ENCODE results near the gene ENTREP3. TPM values are rescaled to one million over a fixed set of nuclear protein-coding genes. Genes with fewer than 3 reads are reported as not detected.

The ENTREP3 gene
- total and polyA plus RNA-seq, 4 donors = 8.4 to 28.7 (median 12.9) TPM

DNA sequence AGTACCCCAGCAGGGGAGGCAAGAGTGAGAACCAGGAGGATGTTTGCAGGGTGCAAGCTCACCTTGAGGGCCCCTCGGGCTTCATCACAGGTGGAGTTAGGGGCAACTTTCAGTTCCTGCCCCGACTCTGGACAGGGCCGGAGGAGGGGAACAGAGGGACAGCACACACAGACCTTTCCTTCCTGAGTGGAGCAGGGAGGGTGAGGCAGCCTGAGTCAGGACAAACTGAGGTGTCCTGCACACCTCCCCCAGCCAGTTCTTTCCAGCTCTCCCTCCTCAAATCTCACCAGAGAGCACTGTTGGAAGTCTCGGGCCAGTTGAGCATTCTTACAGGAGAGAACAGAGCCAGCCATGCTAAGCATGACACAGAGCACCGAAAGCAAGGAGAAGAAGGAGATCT, 1.5 kb downstream of the ENTREP3 start:
- Histone ChIP-seq H3K27ac (ENCODE audit: low read depth in 1 of 2, low read length in 1 of 2) (no peak overlapping the region), H3K4me1 (ENCODE audit: control insufficient read depth in 5 of 5, insufficient read depth in 5 of 5, low read length in 5 of 5) (peaks cover 0 to 32% (median 11%) of the 10 kb centered on the region in 5 donors), H3K4me3 (no peak overlapping the region), H3K9me3 (ENCODE audit: control insufficient read depth in 4 of 4, insufficient read depth in 3 of 4, low read length in 3 of 4) (no peaks in the 10 kb centered on the region), H3K27me3 (ENCODE audit: control insufficient read depth in 3 of 3, insufficient read depth in 3 of 3, low read length in 2 of 3) (no peaks in the 10 kb centered on the region), H3K36me3 (ENCODE audit: control insufficient read depth in 4 of 4, insufficient read depth in 4 of 4, low read length in 4 of 4) (peaks cover 0 to 13% (median 9%) of the 10 kb centered on the region in 4 donors), H3K9ac (ENCODE audit: insufficient read depth in 1 of 2, low read length in 2 of 2) (no peak overlapping the region)
- ATAC-seq (ENCODE audit: insufficient read depth, low FRiP score) (no peak), DNase-seq (no peak)
- WGBS, 2 donors = 59 to 82% methylated on average over 5 of the region's 5 CpGs
- TF ChIP-seq CTCF (IDR thresholded peaks at IDR 0.05; ENCODE audit: control extremely low read depth, extremely low read depth) = no peak

- 88 to 89% methylated on average over 5 of the region's 5 CpGs for WGBS, 2 donors
- no peak overlapping the region for H3K4me3 ChIP-seq
Measured at GRCh38 chr1:155253208-155253607, 2.1 kb downstream of the ENTREP3 start.

DNA sequence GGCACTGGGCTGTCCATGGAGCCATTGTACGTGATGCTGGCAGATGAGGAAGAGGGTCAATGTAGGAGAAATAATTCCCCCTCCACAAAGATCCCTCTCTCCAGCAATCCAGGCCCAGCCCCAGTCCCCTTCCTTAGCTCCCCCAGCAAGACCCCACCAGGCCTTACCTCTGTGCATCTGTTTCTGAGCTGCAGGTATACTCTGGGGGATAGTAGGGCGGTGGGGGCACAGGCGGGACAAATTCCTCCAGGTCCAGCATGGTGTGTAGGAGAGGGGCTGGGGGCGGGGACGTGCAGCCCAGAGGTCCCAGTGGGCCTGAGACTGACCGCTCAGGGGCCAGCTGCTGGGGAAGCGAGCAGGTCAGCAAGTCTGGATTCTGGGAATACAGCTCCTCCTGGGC, 3.7 kb downstream of the ENTREP3 start:
- DNase-seq (no peak), ATAC-seq (ENCODE audit: insufficient read depth, low FRiP score) (no peak)
- no peak for TF ChIP-seq CTCF (IDR thresholded peaks at IDR 0.05; ENCODE audit: control extremely low read depth, extremely low read depth)
- peaks cover 0 to 32% (median 10%) of the 10 kb centered on the region in 5 donors for H3K4me1 ChIP-seq (ENCODE audit: control insufficient read depth in 5 of 5, insufficient read depth in 5 of 5, low read length in 5 of 5)
- H3K4me3 ChIP-seq = no peak overlapping the region
- H3K9ac ChIP-seq (ENCODE audit: insufficient read depth in 1 of 2, low read length in 2 of 2) = no peak overlapping the region
- 93 to 95% methylated on average over 7 of the region's 7 CpGs for WGBS, 2 donors
- no peaks in the 10 kb centered on the region for H3K9me3 ChIP-seq (ENCODE audit: control insufficient read depth in 4 of 4, insufficient read depth in 3 of 4, low read length in 3 of 4)
- H3K36me3 ChIP-seq (ENCODE audit: control insufficient read depth in 4 of 4, insufficient read depth in 4 of 4, low read length in 4 of 4) = peaks cover 0 to 16% (median 8%) of the 10 kb centered on the region in 4 donors
- H3K27ac ChIP-seq (ENCODE audit: low read depth in 1 of 2, low read length in 1 of 2) = no peak overlapping the region
- no peaks in the 10 kb centered on the region for H3K27me3 ChIP-seq (ENCODE audit: control insufficient read depth in 3 of 3, insufficient read depth in 3 of 3, low read length in 2 of 3)

More at GRCh38 chr1:155253208-155253607, 2.1 kb downstream of the ENTREP3 start:
- peaks cover 0 to 32% (median 11%) of the 10 kb centered on the region in 5 donors for H3K4me1 ChIP-seq (ENCODE audit: control insufficient read depth in 5 of 5, insufficient read depth in 5 of 5, low read length in 5 of 5)
- no peak for DNase-seq
- H3K9ac ChIP-seq (ENCODE audit: insufficient read depth in 1 of 2, low read length in 2 of 2) = no peak overlapping the region
- H3K27ac ChIP-seq (ENCODE audit: low read depth in 1 of 2, low read length in 1 of 2) = no peak overlapping the region
- peaks cover 0 to 12% (median 9%) of the 10 kb centered on the region in 4 donors for H3K36me3 ChIP-seq (ENCODE audit: control insufficient read depth in 4 of 4, insufficient read depth in 4 of 4, low read length in 4 of 4)
- no peaks in the 10 kb centered on the region for H3K27me3 ChIP-seq (ENCODE audit: control insufficient read depth in 3 of 3, insufficient read depth in 3 of 3, low read length in 2 of 3)
- no peak for TF ChIP-seq CTCF (IDR thresholded peaks at IDR 0.05; ENCODE audit: control extremely low read depth, extremely low read depth)
- no peaks in the 10 kb centered on the region for H3K9me3 ChIP-seq (ENCODE audit: control insufficient read depth in 4 of 4, insufficient read depth in 3 of 4, low read length in 3 of 4)
- no peak for ATAC-seq (ENCODE audit: insufficient read depth, low FRiP score)

All from lung (tissue), 12 donors.